HL-60 (cell line): ENCODE results near the gene EPHB3.

Source experiments
- CTCF ChIP-seq: IDR thresholded peaks from one replicate; pipeline ENCODE4 v1.5.1; 2011; ENCODE audit warnings: low read length, control low read depth, inconsistent platforms; ENCODE audit not compliant: insufficient read depth
- GABPA ChIP-seq: IDR thresholded peaks from 2 replicates; pipeline ENCODE4 v1.6.1; 2012; ENCODE audit warnings: low read depth
- POLR2AphosphoS5 ChIP-seq: IDR thresholded peaks from 2 replicates; pipeline ENCODE4 v1.6.1; 2012; ENCODE audit warnings: low read depth
- REST ChIP-seq: IDR thresholded peaks from 2 replicates; pipeline ENCODE4 v1.6.1; 2012; ENCODE audit warnings: low read depth; ENCODE audit not compliant: insufficient replicate concordance

GRCh38 chr3:184523825-184524615 is 37.6 kb upstream of the EPHB3 start:
- TF ChIP-seq CTCF (no peak), POLR2AphosphoS5 (no peak), REST (no peak), GABPA (no peak)
